ENCODE results near the gene KDM5B. TPM values are rescaled to one million over a fixed set of nuclear protein-coding genes. Genes with fewer than 3 reads are reported as not detected.
A peak's percentile ranks its signal among the peaks of the same experiment; 100 is the strongest.

Gene KDM5B
- total and polyA plus RNA-seq, 9 of the 15 experiments (the other 6 are each of a cell fraction or from before 2014, with no cell fraction given) = 15.4 to 90.6 (median 57.1) TPM

- no peak for TF ChIP-seq ATF2 (CRISPR knock-in tag; IDR thresholded peaks at IDR 0.05)
Observed at GRCh38 chr1:202837746-202838262, 29.6 kb upstream of the KDM5B start (continued).

- WGBS (ENCODE audit: insufficient coverage, low coverage, missing lambda C conversion rate) = 16% methylated on average over 5 of the region's 5 CpGs
- ChIA-PET POLR2A (interaction anchor here (0.8 kb wide), 1 partner anchor 63 kb away, joined by 3 read pairs; no protein-coding TSS in a partner anchor), CTCF (ENCODE audit: low intra/inter-chr PET ratio) (no interaction called here)
- no TSS peak for BruUV-seq (replicated peaks)
- TF ChIP-seq MGA (IDR thresholded peaks at IDR 0.05) (peak; percentile 43; the same call in 1 of the 2 replicates), HMG20A (CRISPR knock-in tag; conservative IDR thresholded peaks at IDR 0.05) (no peak)
- Histone ChIP-seq H3K9me1 (ENCODE audit: control insufficient read depth, insufficient read depth, low read length) (no peaks in the 10 kb centered on the region), H3K27ac (ENCODE audit: extremely low read depth, low read depth, low read length) (no peak overlapping the region; the same call in 2 of the 3 replicates), H3K27me3 (ENCODE audit: control insufficient read depth in 2 of 2, insufficient read depth in 2 of 2, low read length in 2 of 2) (peaks cover 2 to 5% of the 10 kb centered on the region in 2 experiments; a peak in 1 of 5 replicates), H3K4me3 (no peak overlapping the region), H3K9ac (ENCODE audit: insufficient read depth in 1 of 2, low read depth in 2 of 2, low read length in 2 of 2) (no peak overlapping the region; a peak in 1 of 4 replicates), H2AFZ (ENCODE audit: low read depth, low read length) (peak overlapping the region; percentile 66; the same call in 1 of the 2 replicates), H3K4me1 (replicated peaks in 1 of 2; ENCODE audit: control insufficient read depth in 2 of 2, insufficient read depth in 2 of 2, low read length in 2 of 2) (peaks cover 1 to 3% of the 10 kb centered on the region in 2 experiments; a peak in 3 of 5 replicates), H3K79me2 (ENCODE audit: control insufficient read depth, insufficient read depth, low read length) (no peaks in the 10 kb centered on the region), H3K9me3 (replicated peaks; ENCODE audit: control insufficient read depth, insufficient read depth, low read depth, low read length) (no peaks in the 10 kb centered on the region), H3K4me2 (ENCODE audit: insufficient read depth, low read length) (no peak overlapping the region), H4K20me1 (replicated peaks; ENCODE audit: control insufficient read depth, insufficient read depth, low read length) (no peaks in the 10 kb centered on the region), H3K36me3 (ENCODE audit: control insufficient read depth, insufficient read depth, low read length) (no peaks in the 10 kb centered on the region)
- ATAC-seq (peak; percentile 23; the same call in 2 of the 3 replicates), DNase-seq (ENCODE audit: extremely low read depth in 1 of 4, low spot score in 3 of 4) (no peak), FAIRE-seq (no peak)
- in situ Hi-C loops (cut with MboI) = no loop called here
- intact Hi-C loops (cut with micrococcal nuclease) = no loop called here
Observed at GRCh38 chr1:202836623-202837403, 28.6 kb upstream of the KDM5B start.

All from K562 (cell line).